HFFc6 (cell line): ENCODE measurements around the gene KIF1B. TPM values are rescaled to one million over a fixed set of nuclear protein-coding genes. Genes with fewer than 3 reads are reported as not detected.
"Not testable (repeated sequence)": the region's sequence is repeated elsewhere in the genome, so short reads cannot be mapped to it uniquely, and the experiment has no call there.

Source experiments
- DNase-seq: peaks from one replicate; pipeline ENCODE4 v3.0.0-alpha.2; 2018
- H3K27ac Mint-ChIP-seq: 2 replicates; pipeline ENCODE4 v1.8.0; 2020; ENCODE audit warnings: mild to moderate bottlenecking, mixed read lengths
- H3K27me3 Mint-ChIP-seq: 2 replicates; pipeline ENCODE4 v1.8.0; 2021; ENCODE audit warnings: mild to moderate bottlenecking, moderate library complexity, mixed read lengths; ENCODE audit not compliant: insufficient read depth
- H3K36me3 Mint-ChIP-seq: 2 replicates; pipeline ENCODE4 v1.8.0; 2021; ENCODE audit warnings: low read depth, mixed read lengths
- H3K4me1 Mint-ChIP-seq: 2 replicates; pipeline ENCODE4 v1.8.0; 2020; ENCODE audit warnings: low read depth, mixed read lengths
- H3K4me3 Mint-ChIP-seq: 2 replicates; pipeline ENCODE4 v1.8.0; 2020; ENCODE audit warnings: mild to moderate bottlenecking, moderate library complexity, mixed read lengths
- H3K9me3 Mint-ChIP-seq: 2 replicates; pipeline ENCODE4 v1.8.0; 2020; ENCODE audit warnings: mild to moderate bottlenecking, mixed read lengths
- CTCF ChIP-seq: fragments of 200-600 bp; sonication (generic); IDR thresholded peaks from 2 replicates; pipeline ENCODE4 v1.5.0; 2021; ENCODE audit warnings: antibody characterized with exemption, mild to moderate bottlenecking
- total RNA-seq, 6 experiments: library from RNA; stranded (reverse); fragmentation: NEBNext Ultra II Directional; extraction: Animal tissue kit (Norgen Biotek cat#: 25700); gene quantifications; 2 replicates in 1 of 6; 3 replicates in 5 of 6; pipeline ENCODE4 v1.2.3, GENCODE V29; 2021

Gene KIF1B
- total RNA-seq, 6 experiments from 2014 or later, result 35.2 to 41.6 (median 39.3) TPM

DNA sequence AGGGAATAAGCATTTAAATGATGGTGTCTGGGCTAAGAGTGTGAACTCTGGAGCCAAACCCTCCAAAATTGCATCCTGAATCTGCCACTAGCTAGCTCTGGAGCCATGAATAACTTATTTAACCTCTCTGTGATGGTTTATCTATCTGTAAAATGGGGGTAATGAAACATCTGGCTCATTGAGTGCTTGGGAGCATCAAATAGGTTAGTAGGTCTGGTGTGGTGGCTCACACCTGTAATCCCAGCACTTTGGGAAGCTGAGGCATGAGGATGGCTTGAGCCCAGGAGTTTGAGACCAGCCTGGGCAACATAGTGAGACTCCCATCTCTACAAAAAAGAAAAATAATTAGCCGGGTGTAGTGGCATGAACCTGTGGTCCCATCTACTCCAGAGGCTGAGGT is 42.8 kb downstream of the KIF1B start:
- Mint-ChIP-seq H3K9me3 (no peaks in the 10 kb centered on the region), H3K36me3 (peaks cover 11% of the 10 kb centered on the region), H3K4me3 (peak overlapping the region; percentile 68; the same call in 1 of the 2 replicates), H3K27me3 (no peaks in the 10 kb centered on the region), H3K27ac (peak overlapping the region; percentile 95), H3K4me1 (peaks cover 39% of the 10 kb centered on the region)
- no peak for DNase-seq
- TF ChIP-seq CTCF, result no peak

DNA sequence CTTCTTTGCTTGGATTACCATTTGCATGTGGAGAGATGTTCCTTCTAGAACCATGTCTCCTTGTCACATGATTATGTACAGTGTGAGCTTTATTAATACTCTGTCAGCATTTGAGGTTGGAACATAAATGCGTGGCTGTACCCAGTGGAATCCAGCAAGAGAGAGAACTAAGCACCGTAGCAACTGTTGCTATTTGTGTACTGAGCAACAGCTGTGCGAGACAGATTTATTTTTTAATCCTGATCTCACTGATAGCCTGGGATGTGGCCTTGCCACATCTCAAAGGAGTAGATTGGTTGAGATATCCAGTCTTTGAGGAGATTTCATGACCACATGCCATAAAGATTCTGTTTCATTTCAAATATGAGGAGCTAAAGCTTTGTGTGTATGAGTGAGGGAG is 43.4 kb downstream of the KIF1B start:
- peaks cover 35% of the 10 kb centered on the region for H3K4me1 Mint-ChIP-seq
- DNase-seq, result peak; percentile 97
- H3K36me3 Mint-ChIP-seq, result peaks cover 12% of the 10 kb centered on the region
- no peaks in the 10 kb centered on the region for H3K9me3 Mint-ChIP-seq
- TF ChIP-seq CTCF, result no peak
- H3K27ac Mint-ChIP-seq, result peak overlapping the region; percentile 95
- peak overlapping the region; percentile 68 for H3K4me3 Mint-ChIP-seq
- no peaks in the 10 kb centered on the region for H3K27me3 Mint-ChIP-seq

GRCh38 chr1:10257851-10258250 is 47.5 kb downstream of the KIF1B start:
- Mint-ChIP-seq H3K4me3 (no peak overlapping the region), H3K4me1 (peaks cover 21% of the 10 kb centered on the region), H3K27me3 (no peaks in the 10 kb centered on the region), H3K36me3 (peaks cover 30% of the 10 kb centered on the region), H3K27ac (no peak overlapping the region), H3K9me3 (no peaks in the 10 kb centered on the region)
- no peak for TF ChIP-seq CTCF
- DNase-seq, result no peak

- not testable (repeated sequence) for DNase-seq, H3K27me3 Mint-ChIP-seq, H3K4me1 Mint-ChIP-seq, H3K4me3 Mint-ChIP-seq, H3K9me3 Mint-ChIP-seq, H3K27ac Mint-ChIP-seq
- H3K36me3 Mint-ChIP-seq, result peaks cover 43% of the 10 kb centered on the region
Measured at GRCh38 chr1:10259547-10259946, 49.2 kb downstream of the KIF1B start.

GRCh38 chr1:10263450-10264082 is 53.2 kb downstream of the KIF1B start:
- DNase-seq, result no peak
- H3K27ac Mint-ChIP-seq, result no peak overlapping the region; the same call in 1 of the 2 replicates
- no peaks in the 10 kb centered on the region for H3K27me3 Mint-ChIP-seq
- H3K9me3 Mint-ChIP-seq, result no peaks in the 10 kb centered on the region
- peaks cover 6% of the 10 kb centered on the region; the same call in 1 of the 2 replicates for H3K4me1 Mint-ChIP-seq
- H3K4me3 Mint-ChIP-seq, result no peak overlapping the region
- peaks cover 43% of the 10 kb centered on the region for H3K36me3 Mint-ChIP-seq
- TF ChIP-seq CTCF, result no peak

DNA sequence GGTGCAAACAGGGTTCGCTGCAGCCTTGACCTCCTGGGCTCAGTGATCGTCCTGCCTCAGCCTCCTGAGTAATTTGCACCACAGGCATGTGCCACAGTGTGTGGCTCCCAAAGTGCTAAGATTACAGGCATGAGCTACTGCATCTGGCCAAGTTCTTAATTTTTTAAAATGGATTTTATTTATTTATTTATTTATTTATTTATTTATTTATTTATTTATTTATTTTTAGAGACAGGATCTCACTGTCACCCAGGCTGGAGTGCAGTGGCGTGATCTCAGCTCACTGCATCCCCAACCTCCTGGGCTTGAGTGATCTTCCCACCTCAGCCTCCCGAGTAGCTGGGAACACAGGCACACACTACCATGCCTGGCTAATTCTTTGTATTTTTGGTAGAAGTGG is 54.7 kb downstream of the KIF1B start:
- H3K27ac Mint-ChIP-seq, result no peak overlapping the region
- H3K27me3 Mint-ChIP-seq, result no peaks in the 10 kb centered on the region
- H3K36me3 Mint-ChIP-seq, result peaks cover 36% of the 10 kb centered on the region
- H3K9me3 Mint-ChIP-seq, result no peaks in the 10 kb centered on the region
- H3K4me3 Mint-ChIP-seq, result no peak overlapping the region
- no peak for TF ChIP-seq CTCF
- no peak for DNase-seq
- peaks cover 6% of the 10 kb centered on the region; the same call in 1 of the 2 replicates for H3K4me1 Mint-ChIP-seq
